ENCODE data around the gene CTRL. TPM values are rescaled to one million over a fixed set of nuclear protein-coding genes. Genes with fewer than 3 reads are reported as not detected.
"Not testable (repeated sequence)": the region's sequence is repeated elsewhere in the genome, so short reads cannot be mapped to it uniquely, and the experiment has no call there.

The CTRL gene
- 2.1 TPM for total RNA-seq

- no peak for DNase-seq (ENCODE audit: low spot score)
These were observed at the start of gene CTRL for GRCh38 chr16:67931712-67932461. CTRL (minus strand) TSS chr16:67931862; CDS start chr16:67931852, 10 bp downstream.

- no peak for DNase-seq (ENCODE audit: low spot score)
These were observed 48.5 kb upstream of the CTRL start, which contains the start of gene DPEP3 for GRCh38 chr16:67979955-67980678. DPEP3 (minus strand) TSS chr16:67980499; CDS start chr16:67980380, 119 bp downstream.

GRCh38 chr16:67977469-67978227 is 46.0 kb upstream of the CTRL start:
- no peak for DNase-seq (ENCODE audit: low spot score)

DNA sequence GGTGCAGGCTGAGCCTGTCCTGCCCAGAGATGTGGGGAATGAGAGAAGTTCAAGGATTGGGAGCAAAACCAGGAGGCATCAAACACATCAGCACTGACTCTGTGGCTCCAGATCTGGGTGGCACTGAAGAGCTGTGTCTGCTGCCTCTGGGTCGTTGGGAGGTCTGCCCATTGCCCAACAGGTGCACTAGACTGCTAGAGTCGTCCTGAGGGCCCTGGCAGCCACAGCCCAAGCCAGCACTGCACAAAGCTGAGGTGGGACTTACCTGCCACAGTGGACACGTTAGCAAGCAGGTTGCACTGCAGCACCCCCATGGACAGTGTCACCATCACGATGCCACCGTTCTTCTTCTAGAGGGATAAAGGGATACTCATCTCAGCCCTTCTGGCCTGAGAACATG is 45.3 kb upstream of the CTRL start:
- no peak for DNase-seq (ENCODE audit: low spot score)

DNA sequence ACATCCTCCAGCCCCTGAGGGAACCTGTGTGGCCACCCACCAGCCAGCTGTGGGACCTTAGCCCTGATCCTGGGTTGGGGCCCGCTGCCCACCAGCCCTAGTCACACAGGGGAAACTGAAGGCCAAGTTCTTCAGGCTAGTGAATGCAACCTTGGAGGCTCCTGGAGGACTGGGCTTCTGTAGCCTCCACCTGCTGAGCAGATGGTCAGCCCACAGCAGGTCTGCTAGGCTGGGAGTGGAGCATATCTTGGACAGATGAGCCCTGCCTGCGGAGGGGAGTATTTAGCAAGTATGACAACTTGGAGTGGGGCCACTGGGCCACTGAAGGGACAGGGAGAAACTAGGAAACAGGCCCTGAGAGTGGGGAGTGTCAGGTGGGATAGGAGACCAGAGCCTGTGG is 44.5 kb upstream of the CTRL start:
- DNase-seq (ENCODE audit: low spot score), result no peak

DNA sequence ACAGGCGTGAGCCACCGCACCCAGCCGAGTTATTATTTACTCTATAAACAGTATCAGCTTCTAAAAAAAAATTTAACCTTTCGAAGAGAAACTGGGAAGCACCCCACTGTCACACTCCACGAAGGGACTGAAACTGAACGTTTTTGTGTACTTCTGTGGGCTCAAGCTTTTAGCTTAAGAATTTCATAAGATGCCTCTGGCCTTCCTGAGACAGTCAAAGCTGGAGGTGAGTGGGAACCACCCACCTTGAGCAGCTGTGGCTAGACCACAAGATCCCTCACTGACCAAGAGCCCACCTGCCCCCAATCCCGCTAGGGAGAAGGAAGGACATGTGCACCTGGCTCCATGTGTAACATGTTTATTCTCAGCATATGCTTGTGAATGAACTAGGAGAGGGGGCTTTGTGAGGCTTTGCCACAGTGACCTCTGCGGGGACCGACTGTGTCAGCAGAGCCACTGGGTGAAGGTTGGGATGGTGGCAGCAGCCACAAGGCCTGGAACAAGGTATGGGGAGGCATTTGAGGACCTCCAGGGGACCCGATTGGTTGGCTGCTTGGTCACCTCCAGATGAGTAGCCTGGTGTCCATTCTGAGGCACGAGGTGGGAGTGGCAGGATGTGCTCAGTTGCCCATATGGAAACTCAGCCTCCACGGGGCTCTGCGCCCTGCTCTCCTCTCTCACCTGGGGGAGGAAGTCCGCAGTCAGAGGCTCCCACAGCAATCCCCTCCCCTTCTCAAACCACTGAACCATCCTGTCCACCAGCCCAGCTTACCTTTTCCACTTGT is 43.9 kb upstream of the CTRL start:
- no peak for DNase-seq (ENCODE audit: low spot score)

- not testable (repeated sequence) for DNase-seq (ENCODE audit: low spot score)
These were observed 40.6 kb upstream of the CTRL start for GRCh38 chr16:67972285-67972684.

DNA sequence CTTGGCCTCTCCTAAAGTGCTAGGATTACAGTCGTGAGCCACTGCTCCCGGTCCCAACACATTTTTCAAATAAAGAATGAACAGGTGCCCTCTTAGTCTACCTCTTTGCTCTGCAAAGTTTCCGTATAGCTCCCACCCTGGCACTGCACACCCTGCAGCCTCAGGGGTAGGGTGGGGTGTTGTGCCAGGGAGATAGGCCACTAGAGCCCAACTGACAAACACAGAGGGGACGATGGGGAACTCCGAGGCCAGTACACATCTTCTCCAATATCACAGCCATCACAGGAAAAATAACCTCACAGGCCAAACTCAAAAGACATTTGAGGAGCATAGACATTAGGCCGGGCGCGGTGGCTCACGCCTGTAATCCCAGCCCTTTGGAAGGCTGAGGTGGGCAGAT is 39.4 kb upstream of the CTRL start:
- no peak for DNase-seq (ENCODE audit: low spot score)

- DNase-seq (ENCODE audit: low spot score), result no peak
These were observed 37.8 kb upstream of the CTRL start for GRCh38 chr16:67969254-67970039.

DNA sequence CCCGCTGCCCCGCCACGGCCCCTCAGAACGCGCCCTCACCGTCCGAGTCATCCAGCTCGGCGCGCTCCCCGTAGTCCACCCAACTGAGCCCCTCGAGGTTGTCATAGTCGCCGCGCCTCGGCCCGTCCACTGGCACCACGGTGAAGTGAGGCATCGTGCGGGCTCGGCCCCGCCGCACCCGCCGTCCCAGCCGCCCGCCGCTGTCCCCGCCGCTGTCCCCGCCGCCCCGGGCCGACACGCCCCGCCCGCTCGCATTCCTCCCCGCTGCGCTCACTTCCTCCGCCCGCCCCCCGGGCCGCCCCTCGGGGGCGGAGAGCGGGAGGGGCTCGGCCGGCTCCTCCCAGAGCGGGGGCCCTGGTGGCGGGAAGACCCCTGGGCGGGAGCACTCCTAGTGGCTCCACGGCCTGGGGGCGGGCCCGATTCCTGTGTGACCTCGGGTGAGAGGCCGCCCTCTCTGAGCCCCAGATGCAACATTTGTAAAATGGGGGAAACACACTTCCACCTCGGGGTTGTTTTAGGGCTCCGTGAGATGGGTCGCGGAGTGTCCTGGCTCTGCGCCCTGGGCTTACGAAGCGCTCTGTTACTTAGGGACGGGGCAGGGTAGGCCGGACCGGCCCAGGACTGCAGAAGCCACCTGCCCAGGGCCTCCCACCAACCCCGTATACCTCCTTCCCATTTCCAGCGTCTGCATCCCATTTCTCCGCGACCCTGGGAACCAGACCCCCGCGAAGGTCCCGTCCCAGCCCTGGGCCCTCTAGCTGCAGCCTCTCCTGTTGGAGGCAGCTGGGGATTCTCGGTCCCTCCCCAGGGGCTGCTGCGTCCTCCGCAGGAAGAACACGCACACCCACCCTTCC is 37.0 kb upstream of the CTRL start, which contains the start of gene SLC12A4:
TSS of gene SLC12A4 (minus strand) at position 238 of the 854 bp plus-strand sequence. CDS start at position 154, 84 bp downstream.
- DNase-seq (ENCODE audit: low spot score), result peak; percentile 88

GRCh38 chr16:67967958-67968399 is 36.3 kb upstream of the CTRL start:
- peak; percentile 71 for DNase-seq (ENCODE audit: low spot score)

GRCh38 chr16:67967183-67967957 is 35.7 kb upstream of the CTRL start:
- no peak for DNase-seq (ENCODE audit: low spot score)

GRCh38 chr16:67966549-67967182 is 35.0 kb upstream of the CTRL start:
- DNase-seq (ENCODE audit: low spot score), result peak; percentile 64

DNA sequence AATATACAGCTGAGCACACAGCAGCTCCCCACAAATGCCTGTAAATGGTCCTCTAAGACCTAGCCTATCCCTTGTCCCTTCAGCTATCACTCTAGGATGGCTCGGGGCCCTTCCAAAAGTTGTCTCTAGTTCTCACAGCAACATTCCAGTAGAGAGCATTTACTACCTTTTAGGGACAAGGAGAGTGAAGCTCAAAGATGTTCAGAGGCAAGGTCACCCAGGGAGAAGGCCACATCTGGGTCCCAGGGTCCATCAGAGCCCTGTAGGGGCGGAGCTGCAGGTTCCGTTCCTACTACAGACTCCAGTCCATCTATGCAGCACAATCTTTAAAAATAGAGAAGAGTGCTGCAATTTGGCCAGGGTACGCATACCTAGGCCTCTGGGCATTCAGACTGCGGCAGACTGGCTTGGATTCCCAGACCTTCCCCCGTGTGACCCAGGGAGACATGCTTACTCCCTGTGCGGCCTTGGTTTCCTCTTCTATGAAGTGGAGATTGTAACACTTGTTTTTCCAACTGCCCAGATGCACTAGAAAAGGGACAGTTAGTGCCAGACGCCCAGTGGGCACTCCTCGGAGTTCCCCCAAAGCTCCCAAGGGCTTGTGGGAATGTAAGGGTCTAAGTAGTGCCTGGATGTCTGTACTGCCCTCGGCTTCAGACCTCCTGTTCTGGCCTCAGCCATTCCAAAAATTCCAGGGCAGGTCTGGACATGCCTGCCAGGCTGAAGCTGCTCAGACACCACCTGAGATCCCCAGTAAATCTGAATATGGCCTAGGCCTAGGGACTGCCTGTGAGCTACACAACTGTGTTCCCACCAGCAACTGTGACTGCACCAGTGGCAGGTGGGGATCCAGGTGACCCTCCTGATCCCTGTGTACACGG is 34.2 kb upstream of the CTRL start:
- DNase-seq (ENCODE audit: low spot score), result no peak

- DNase-seq (ENCODE audit: low spot score), result no peak
These were observed 32.9 kb upstream of the CTRL start for GRCh38 chr16:67964477-67965131.

- no peak for DNase-seq (ENCODE audit: low spot score)
These were observed 32.1 kb upstream of the CTRL start for GRCh38 chr16:67963662-67964321.

All from ureter (tissue), 1 donor.